HG03064 (cell line): ENCODE results near the gene KRT82.
"Not testable (repeated sequence)": the region's sequence is repeated elsewhere in the genome, so short reads cannot be mapped to it uniquely, and the experiment has no call there.

Experiments used
- ATAC-seq: cut with Tn5 transposase; IDR thresholded peaks from one replicate; pipeline ENCODE4 v1.9.1; 2021; ENCODE audit warnings: low read depth; ENCODE audit not compliant: unreplicated experiment

The KRT82 gene

DNA sequence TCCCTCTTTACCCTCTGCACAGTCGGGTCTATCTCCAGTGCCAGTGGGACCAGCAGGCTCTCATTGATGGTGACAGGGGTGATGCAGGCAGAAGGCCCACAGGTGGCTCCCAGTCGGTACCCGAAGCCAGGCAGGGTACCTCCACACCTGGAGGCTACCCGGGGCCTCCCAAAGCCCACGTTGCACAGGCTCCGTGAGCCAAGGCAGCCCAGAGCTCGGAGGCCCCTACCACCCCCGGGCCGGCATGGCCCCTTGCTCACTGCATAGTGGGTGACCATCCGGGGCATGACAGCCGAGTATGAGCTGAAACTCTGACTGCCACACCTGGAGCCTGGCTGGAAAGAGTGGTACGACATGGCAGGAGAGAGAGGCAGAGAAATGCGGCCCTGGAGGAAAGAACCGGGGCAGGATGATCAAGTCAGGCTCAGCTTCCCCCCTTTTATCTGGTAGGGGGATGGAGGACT is at the start of gene KRT82:
TSS of gene KRT82 (minus strand) at position 414 of the 464 bp plus-strand sequence. CDS start at position 356, 58 bp downstream.
- ATAC-seq = no peak

DNA sequence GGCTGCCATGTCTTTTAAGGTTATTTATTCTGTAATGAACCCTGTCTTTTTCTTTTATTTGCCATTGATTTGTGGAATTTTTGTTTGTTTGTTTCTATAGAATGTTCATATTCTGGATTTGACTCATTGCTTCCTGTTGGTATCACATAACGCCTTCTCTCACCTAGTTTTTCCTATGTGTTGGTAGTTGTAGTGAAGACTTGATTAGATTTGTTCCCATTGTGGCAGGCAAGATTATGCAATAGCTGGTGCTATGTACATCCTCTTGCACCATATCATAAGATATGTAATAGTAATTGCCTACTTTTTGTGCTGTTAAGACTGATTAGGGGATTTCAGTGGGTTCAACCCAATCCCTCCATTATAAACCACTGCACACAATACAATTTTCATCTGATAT is 49.7 kb upstream of the KRT82 start:
- no peak for ATAC-seq

DNA sequence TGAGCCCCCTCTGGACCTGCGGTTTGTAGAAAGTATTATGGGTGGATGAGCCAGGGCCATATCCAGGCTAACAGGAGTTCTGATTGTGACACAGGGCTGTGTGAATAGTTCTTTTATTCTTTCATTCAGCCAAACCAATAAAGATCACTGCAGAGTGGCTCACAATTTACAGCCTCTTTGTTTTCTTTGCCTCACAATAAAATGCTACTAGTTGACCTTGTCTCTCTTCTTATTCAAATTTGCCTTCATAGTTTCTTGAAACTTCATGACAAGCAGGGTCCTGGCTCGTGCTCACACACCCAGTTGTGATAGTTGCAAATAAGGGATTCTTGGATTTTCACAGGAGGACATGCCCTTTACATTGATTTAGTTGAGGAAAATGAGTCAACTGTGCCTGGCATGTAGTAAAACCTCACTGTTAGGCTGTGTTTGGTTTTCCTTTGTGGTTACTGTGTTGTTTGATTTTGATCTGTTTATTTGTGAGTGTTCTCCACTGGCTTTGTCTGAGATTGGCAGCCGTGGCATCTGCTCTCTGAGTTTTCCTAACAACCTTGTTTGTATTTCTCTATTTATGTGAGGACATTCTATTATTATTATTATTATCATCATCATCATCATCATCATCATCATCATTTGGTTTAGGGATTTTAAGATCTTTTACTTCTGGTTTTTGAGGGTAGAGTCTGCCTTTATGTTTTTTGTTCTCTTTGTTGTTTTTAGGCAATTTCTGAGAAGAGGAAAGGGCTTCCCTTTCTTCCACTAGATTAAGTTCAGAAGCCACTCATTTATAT is 48.5 kb upstream of the KRT82 start:
- ATAC-seq = no peak

DNA sequence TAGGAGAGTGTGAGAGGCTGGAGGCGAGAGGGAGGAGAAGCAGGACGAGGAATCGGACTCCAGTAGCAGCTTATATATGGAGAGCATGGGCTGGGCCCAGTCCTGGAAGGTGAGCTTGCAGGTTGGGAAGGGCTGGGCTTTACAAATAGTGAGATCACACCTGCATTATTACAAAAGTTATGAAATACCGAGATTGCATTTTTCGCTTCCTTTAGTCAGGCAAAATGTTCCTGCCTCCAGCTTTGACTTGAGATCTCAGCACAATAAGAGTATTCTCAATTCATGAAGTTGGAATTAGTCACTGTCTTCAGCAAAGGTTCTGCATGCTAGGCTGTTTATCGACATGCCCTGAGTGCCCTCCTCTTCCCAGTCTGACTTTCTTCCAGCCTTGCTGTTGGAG is 46.0 kb upstream of the KRT82 start, which contains the start of gene KRT6B:
TSS of gene KRT6B (minus strand) at position 46 of the 400 bp plus-strand sequence. CDS start 68 bp downstream, outside the sequence.
- ATAC-seq = no peak

DNA sequence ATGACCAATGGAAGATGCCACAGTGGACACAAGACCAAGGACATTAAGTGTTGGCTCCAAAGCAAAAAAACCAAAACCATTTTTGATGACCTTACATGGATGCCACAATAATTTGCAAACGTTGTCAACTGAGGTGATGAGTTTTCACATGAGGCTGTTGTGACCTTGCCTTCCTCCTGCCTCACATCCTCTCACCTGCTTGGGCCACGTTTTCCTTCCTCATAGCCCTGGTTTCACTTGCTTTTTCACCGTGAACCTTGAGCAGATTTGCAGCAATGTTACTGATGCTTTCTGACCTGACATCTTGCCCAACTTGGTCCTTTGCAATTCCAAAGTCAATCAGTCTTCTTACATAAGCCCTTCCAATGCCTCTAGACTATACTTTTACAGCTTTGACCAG is 42.1 kb upstream of the KRT82 start:
- no peak for ATAC-seq

DNA sequence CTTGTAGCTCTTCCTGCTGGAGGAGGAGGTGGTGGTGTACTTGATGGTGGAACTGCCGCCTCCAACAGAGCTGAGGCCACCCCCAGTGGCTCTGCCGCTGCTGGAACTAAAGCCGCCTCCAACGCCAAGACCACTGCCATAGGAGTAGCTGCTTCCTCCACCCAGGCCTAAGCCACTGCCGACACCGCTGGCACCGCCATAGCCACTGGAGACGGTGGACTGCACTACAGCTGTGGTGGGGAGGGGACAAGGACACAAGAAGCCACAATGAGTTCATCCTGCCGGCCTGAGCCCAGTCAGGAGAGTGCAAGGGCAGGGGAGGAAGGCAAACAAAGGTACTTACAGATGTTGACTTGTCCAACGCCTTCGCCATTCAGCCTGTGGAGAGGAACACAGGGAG is 41.1 kb upstream of the KRT82 start:
- ATAC-seq = not testable (repeated sequence)

DNA sequence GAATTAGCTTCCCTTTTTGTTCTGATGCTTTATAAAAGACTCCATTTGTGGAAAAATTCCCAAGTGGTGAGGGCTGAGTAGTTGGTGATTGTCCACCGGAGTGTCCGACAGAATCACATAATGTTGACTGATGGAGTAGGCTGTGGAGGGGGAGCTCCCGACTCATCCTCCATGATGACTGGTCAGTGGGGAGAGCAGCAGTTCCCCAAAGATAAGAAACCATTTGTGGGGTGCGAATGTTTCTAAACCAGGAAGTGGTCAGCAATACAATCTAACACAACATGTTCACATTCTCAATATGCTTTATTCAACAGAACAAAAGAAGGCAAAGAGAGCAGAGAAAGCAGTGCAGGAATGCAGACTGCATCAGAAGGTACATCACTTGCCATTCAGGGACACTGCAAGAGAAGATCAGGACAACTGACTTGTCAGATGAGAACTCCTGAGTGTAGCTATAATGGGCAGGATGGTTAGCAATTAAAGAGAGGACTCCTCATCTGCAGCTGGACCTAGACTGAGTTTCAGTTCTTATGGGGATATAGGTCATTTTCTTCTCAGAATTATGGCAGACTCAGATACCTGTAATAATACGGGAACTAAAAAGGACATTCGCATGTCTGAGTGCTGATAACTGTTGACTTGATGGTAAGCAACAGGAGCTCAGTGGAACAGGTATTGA is 40.4 kb upstream of the KRT82 start:
- ATAC-seq = no peak

DNA sequence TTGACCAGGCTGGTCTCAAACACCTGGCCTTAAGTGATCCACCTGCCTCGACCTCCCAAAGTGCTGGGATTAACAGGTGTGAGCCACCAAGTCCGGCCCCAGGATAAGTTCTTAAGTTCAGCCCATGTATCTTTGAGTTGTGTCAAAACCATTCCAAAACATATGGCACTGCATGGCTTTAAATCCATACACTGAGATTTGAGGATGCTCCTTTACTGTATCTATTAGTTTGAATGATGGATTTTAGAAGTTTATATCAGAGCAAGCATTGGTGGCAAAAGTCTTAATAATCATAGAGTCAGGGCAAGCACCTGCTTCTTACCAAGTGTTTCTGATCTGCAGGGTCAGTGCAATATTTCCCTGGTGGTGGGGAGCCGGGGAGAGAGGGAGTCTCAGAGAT is 39.7 kb upstream of the KRT82 start:
- ATAC-seq = no peak

DNA sequence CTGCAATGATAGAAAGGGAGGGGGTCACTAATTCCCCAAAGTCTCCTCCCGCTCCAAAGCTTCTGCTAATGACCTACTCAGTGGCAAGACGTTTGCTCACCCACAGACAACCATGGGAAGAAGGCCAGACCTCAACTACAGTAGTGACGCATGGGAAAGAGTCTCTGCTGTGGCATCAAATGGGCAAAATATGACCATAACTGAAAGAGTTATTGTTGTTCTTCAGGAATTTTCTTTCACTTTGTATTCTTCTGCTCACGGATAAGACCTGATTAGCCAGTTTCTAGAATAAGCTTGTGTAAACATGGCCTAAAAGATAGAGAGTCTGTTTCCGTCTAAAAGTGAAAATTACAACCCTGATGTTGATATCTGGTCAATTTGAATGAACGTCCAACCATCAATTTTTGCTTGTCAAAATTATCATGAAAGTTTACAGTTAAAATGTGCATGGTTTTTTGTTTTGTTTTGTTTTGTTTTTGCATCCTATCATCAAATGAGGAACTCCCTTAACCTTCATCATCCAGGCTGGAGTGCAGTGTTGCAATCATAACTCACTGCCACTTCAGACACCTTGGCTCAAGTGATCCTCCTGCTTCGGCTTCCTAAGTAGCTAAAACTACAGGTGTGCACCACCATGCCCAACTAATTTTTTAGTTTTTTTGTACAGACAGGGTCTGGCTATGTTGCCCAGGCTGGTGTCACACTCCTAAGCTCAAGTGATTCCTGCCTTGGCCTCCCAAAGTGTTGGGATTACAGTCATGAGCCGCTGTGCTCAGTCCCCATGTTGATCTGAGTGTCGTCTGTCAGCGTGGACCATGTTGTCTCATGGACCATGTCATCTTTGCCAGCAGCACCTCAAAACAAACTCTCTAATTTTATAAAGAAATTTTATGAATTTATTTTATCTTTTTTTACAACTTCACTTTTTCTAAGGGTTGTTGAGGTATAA is 38.8 kb upstream of the KRT82 start:
- no peak for ATAC-seq

DNA sequence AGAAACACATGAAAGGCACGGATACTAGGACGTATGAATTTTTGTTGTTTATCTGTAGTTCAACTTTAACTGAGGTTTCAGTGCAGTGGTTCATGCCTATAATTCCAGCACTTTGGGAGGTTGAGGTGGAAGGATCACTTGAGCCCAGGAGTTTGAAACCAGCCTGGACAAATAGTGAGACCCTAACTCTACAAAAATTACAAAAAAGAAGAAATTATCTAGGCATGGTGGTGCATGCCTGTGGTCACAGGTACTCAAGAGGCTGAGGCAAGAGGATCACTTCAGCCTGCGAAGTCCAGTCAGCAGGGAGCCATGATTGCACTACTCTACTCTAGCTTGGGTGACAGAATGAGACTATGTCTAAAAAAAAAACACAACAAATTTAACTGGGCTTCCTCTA is 37.8 kb upstream of the KRT82 start:
- no peak for ATAC-seq

DNA sequence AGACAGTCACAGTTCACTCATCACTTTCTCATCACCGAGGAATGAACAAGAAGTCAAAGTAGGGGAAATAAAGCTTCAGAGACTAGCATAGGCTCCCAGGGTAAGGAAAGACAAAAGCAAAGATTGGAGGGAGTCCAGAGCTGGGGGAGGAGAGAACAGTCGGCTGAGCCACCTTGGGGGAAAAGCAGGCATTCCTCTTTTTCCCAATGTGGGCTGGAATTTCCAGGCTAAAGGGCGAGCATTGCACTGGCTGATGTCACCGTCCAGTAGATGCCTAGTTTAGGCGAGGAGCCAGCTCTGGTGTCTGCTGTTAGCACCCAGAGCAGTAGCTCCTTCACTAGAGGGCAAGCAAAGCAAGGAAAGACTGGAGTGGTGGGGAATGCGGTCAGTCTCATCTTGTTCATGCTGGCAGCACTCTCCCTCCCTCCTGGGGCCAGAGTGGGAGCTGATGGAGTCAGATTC is 36.5 kb upstream of the KRT82 start:
- ATAC-seq = no peak

DNA sequence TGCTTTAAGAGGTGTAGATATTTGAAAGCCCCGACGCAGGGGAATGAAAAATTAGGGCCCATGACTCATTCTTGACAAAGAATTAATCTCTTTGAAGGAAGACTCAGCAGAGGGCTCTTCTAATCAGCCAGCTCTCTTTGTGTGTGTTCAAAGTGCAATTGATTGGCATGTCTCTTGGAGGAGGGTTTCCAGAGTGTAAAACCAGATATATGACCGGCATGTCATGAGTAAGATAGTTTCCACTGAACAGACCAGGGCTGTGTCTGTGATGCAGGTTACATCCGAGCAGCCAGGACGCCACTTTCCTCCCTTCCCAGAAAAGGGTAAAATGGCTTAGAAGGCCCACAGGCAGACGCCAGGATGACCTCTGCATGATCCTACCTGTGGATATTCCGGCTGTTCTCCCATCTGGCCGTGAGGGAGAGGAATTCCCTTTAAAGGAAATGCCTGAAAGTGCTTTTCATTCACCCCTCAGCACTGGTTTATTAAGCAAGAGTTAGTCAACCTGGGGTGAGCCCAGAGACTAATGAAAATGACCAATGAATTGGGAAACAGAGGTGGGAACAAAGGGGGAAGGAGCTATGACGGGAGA is 35.3 kb upstream of the KRT82 start:
- ATAC-seq = no peak

DNA sequence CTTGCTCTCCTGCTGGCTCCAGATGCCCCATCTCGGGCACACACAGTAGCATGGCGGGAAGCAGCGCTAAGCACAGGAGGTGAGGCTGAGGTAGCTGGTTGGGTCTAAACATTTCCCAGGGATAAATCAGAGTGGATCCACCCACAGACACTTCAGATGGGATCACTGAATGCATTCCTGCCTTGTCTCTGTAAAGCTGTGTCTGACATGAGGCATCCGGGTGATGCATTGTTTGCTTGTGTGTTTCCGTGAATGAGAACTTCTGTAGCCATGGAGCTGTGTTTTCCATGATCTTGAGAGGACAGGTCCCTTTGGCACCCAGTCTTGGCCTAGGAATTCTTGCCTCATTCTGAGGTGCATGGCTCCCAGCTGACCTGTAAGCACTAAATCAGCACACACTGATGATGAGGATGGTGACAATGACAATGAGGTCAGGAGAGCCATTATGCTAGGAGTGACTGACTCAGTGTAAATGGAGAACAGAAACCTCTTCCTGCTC is 34.7 kb upstream of the KRT82 start:
- ATAC-seq = no peak

DNA sequence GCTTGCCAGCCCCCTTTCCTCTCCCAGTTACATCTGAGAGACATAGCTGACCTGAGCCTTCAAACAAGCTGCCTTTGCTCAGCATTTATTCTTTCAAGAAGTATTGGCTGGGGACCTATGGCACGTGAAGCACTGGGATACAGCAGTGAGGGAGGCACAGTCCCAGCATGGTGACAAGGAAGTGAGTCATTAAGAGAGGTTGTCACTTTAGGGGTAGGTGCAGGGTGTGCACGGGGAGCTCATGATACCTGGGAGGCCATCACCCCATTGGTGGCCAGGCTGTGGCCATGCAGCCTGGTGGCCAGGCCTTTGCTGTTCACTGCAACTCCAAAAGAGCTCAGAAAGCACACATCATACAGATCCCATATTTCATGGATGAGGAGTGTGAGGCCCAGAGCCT is 33.7 kb upstream of the KRT82 start:
- no peak for ATAC-seq

DNA sequence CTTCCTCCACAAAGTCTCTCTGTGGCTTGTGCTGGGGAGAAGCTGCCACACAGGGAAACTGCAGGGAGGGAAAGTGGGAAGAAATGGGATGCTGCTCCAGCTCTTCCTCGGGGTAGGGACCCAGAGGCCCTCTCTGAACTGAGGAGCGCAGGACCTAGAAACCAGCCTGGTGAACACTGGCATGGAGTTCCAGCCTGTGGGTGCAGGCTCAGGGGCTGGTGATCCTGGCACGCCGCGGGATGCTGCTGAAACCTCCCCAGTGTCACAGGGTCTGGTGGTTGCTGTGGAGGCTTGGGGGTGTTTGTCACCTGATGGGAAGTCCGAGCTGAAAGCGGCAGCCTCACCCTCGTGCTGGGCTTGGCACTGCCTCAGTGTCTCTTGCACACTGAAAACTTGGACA is 33.3 kb upstream of the KRT82 start:
- ATAC-seq = no peak

DNA sequence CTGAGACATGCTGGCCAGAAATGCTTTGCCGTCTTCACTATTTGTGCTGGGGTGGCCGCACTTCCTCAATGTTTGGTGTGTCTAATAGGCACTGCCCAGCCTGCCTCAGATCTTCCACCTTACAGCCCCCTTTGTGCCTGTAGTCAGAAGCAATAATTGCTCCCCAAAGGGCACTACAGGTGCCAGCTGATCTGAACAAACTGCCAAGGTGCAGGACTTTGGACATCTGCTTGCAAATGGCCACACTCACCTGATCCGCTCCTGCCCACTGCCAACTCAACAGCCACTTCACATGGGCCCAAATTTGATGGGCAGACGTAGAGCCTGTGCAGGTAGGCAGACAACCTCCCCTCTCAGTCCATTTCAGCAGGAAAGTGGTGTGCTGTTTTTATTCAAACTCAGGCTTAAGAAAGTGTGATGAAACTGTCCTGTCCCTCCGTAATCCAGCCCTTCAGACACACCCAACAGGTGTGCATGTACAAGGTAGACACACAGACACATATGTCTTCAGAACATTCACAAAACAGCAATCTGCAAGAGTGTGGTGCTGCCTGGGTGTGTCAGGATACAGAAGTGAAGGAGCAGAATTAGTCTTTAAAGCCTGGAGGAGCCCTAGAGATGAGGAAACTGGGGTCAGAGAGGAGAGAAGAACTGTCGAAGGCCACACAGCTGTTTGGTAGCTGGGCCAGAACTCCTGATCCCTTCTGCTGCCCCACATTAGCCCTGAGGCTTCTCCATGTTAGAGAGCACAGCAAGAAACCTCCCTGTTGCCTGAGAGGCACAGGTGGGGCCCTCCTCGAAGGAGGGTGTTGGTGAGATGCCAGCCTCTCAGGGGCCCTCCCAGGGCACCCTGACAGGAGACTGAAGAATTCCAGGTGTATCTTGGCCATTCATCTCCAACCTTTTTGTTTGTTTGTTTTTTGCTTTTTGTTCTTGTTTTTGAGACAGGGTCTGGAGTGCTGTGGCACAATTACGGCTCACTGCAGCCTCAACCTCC is 32.5 kb upstream of the KRT82 start:
- ATAC-seq = no peak

DNA sequence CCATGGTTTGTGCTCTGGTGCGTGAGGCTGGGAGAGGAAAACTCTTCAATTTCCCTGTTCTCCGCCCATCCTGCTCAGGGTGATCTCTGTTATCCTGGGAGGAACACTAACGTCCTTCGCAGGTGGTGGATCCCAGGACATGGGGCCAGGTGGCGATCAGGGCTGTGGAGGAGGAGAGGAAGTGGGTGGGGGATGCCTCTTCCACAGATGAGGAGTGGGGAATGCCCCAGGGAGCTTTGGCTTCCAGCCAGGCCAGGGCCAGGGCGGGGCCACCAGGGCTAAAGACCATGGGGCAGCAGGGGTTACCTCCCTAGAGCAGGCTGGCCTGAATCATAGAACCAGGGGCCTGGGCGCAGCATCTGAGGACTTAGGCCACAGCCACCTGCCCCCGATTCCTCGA is 31.4 kb upstream of the KRT82 start:
- no peak for ATAC-seq

DNA sequence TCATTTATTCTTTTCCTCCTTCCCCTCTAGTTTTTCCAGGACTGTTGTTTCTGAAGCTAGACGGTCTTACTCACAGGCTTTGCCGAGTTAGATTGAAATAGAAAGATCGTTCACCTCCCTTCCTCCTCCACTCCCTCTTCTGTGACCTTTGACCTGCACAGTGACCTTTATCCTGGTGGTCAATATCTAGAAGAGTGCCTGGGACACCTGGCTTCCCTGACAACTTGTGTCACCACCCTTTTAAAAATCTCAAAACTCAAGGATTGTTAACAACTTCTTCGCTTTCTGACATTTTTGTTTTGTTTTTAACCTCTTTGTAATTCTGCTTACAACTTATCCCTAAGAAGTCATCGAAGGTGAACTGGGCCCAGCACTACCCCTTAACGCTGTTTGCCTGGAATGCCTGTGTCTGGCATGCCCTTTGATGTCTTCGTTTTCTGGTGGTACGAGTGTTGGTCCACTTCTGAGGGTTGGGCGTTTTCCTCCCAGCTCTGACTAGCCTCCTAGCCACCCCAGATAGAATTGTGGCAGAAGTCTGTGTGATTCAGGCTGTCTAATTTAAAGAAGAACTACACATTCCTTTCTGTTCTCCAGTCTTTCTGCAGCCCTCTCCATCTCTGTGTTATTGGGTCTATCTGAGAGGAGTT is 30.8 kb upstream of the KRT82 start:
- no peak for ATAC-seq
